ENCODE measurements around the gene APC. TPM values are rescaled to one million over a fixed set of nuclear protein-coding genes. Genes with fewer than 3 reads are reported as not detected.

Gene APC
- total RNA-seq, 1 experiment from 2014 or later: 24.0 TPM

- intact Hi-C loops (cut with micrococcal nuclease): no loop called here
- RAD21 ChIA-PET (ENCODE audit: low non-redundant PET in 1 of 2, low total read pairs in 2 of 2, uncharacterized antibody in 2 of 2, unreplicated experiment in 2 of 2): no interaction called here
- H3K27me3 ChIP-seq (ENCODE audit: insufficient read depth, low read length): no peaks in the 10 kb centered on the region
- H3K4me1 ChIP-seq (ENCODE audit: control insufficient read depth in 1 of 2, insufficient read depth in 2 of 2, low read length in 2 of 2): no peaks in the 10 kb centered on the region
- no peak overlapping the region for H3K9ac ChIP-seq (ENCODE audit: low read length)
- no peaks in the 10 kb centered on the region for H4K20me1 ChIP-seq (ENCODE audit: insufficient read depth)
- ATAC-seq (no peak), DNase-seq (ENCODE audit: low read depth, low spot score) (no peak)
- H3K79me2 ChIP-seq (ENCODE audit: insufficient read depth, low read length): no peaks in the 10 kb centered on the region
- TF ChIP-seq, protein P1, sequence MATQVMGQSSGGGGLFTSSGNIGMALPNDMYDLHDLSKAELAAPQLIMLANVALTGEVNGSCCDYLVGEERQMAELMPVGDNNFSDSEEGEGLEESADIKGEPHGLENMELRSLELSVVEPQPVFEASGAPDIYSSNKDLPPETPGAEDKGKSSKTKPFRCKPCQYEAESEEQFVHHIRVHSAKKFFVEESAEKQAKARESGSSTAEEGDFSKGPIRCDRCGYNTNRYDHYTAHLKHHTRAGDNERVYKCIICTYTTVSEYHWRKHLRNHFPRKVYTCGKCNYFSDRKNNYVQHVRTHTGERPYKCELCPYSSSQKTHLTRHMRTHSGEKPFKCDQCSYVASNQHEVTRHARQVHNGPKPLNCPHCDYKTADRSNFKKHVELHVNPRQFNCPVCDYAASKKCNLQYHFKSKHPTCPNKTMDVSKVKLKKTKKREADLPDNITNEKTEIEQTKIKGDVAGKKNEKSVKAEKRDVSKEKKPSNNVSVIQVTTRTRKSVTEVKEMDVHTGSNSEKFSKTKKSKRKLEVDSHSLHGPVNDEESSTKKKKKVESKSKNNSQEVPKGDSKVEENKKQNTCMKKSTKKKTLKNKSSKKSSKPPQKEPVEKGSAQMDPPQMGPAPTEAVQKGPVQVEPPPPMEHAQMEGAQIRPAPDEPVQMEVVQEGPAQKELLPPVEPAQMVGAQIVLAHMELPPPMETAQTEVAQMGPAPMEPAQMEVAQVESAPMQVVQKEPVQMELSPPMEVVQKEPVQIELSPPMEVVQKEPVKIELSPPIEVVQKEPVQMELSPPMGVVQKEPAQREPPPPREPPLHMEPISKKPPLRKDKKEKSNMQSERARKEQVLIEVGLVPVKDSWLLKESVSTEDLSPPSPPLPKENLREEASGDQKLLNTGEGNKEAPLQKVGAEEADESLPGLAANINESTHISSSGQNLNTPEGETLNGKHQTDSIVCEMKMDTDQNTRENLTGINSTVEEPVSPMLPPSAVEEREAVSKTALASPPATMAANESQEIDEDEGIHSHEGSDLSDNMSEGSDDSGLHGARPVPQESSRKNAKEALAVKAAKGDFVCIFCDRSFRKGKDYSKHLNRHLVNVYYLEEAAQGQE (IDR thresholded peaks at IDR 0.05; ENCODE audit: low read depth): no peak
- TF ChIP-seq CBX3 (IDR thresholded peaks at IDR 0.05; ENCODE audit: low read depth): no peak
- no peak for TF ChIP-seq YY1 (IDR thresholded peaks at IDR 0.05; ENCODE audit: extremely low read depth, insufficient replicate concordance, low read depth, low read length)
- no peak for TF ChIP-seq RAD21 (IDR thresholded peaks at IDR 0.05; ENCODE audit: low read depth)
- no peak for TF ChIP-seq EZH2 (IDR thresholded peaks at IDR 0.05)
- no peak for TF ChIP-seq ELF1 (IDR thresholded peaks at IDR 0.05; ENCODE audit: borderline replicate concordance, low read depth)
- no peak for TF ChIP-seq JUND (IDR thresholded peaks at IDR 0.05)
- no peak for TF ChIP-seq ZFX (IDR thresholded peaks at IDR 0.05)
- no peaks in the 10 kb centered on the region for H3K9me2 ChIP-seq (ENCODE audit: insufficient read depth)
- CTCF ChIA-PET: interaction anchor here (2.1 kb wide), 1 partner anchor 14 kb away, joined by 11 read pairs; no protein-coding TSS in a partner anchor
- no TSS peak for BruUV-seq (replicated peaks)
- no peak overlapping the region for H3K4me2 ChIP-seq (ENCODE audit: low read length)
- peaks cover 0 to 3% of the 10 kb centered on the region in 2 experiments; a peak in 1 of 4 replicates for H3K36me3 ChIP-seq (ENCODE audit: control insufficient read depth in 1 of 2, insufficient read depth in 2 of 2, low read length in 2 of 2)
- no peaks in the 10 kb centered on the region for H3K9me3 ChIP-seq (ENCODE audit: control insufficient read depth in 1 of 2, insufficient read depth in 1 of 2, low read depth in 1 of 2, low read length in 2 of 2)
- no peak overlapping the region for H2AFZ ChIP-seq (ENCODE audit: low read depth, low read length, poor library complexity, severe bottlenecking)
- H3K27ac ChIP-seq (ENCODE audit: low read depth, low read length): no peak overlapping the region
- H3K4me3 ChIP-seq (replicated peaks in 1 of 2; ENCODE audit: low read depth in 1 of 2, low read length in 2 of 2): no peak overlapping the region
- POLR2A ChIA-PET: no interaction called here
Measured at GRCh38 chr5:112833971-112834370, 96.3 kb downstream of the APC start.
